Right renal cortex interstitium (tissue), 3 donors: ENCODE data around the gene SAAL1. TPM values are rescaled to one million over a fixed set of nuclear protein-coding genes. Genes with fewer than 3 reads are reported as not detected.

Source experiments
- polyA plus RNA-seq, 3 donors: library from polyadenylated mRNA; unstranded; fragments of 120-200 nt; gene quantifications; one replicate each; pipeline ENCODE4 v1.2.1, GENCODE V29; 2013; ENCODE audit not compliant: insufficient read length in 3 of 3

SAAL1 gene
- polyA plus RNA-seq, 3 donors, result 25.0 to 27.8 (median 26.6) TPM

Other genes starting within 250 kb of the SAAL1 start
- 10 to 100 TPM; 18.0 to 22.1 (median 18.8) TPM for gene SERGEF, start 93.0 kb downstream of the SAAL1 start, polyA plus RNA-seq
- under 1 TPM; 0.39 to 0.48 (median 0.47) TPM for gene TPH1, start 59.8 kb downstream of the SAAL1 start, polyA plus RNA-seq
- gene MRGPRX3, start 26.5 kb upstream of the SAAL1 start, polyA plus RNA-seq, result not detected
- not detected for gene MRGPRX4, start 66.8 kb upstream of the SAAL1 start, polyA plus RNA-seq
- not detected for gene SAA4, start 130.7 kb upstream of the SAAL1 start, polyA plus RNA-seq
- under 1 TPM in 1 of 3 donors, not detected in 2; 0.15 TPM for gene SAA2, start 142.6 kb upstream of the SAAL1 start, polyA plus RNA-seq
- not detected for gene SAA1, start 160.2 kb upstream of the SAAL1 start, polyA plus RNA-seq
- 10 to 100 TPM; 22.9 to 23.2 (median 23.1) TPM for gene HPS5, start 216.1 kb upstream of the SAAL1 start, polyA plus RNA-seq
- 10 to 100 TPM; 55.2 to 57.7 (median 55.3) TPM for gene GTF2H1, start 216.5 kb upstream of the SAAL1 start, polyA plus RNA-seq